Sigmoid colon (tissue), 7 donors: ENCODE results near the gene MRPL53. TPM values are rescaled to one million over a fixed set of nuclear protein-coding genes. Genes with fewer than 3 reads are reported as not detected.

Experiments
- DNase-seq: peaks from one replicate; pipeline ENCODE4 v3.0.0-alpha.2; 2019
- H3K27ac ChIP-seq, 4 donors: fragments of 200-600 bp; sonication (generic); one replicate each; pipeline ENCODE4 v1.5.1; 2016 to 2019; ENCODE audit warnings: mild to moderate bottlenecking in 1 of 4
- H3K27me3 ChIP-seq, 3 donors: fragments of 200-600 bp; sonication (generic); one replicate each; pipeline ENCODE4 v1.5.1; 2019; ENCODE audit warnings: mild to moderate bottlenecking in 1 of 3
- H3K36me3 ChIP-seq, 4 donors: fragments of 200-600 bp; sonication (generic); one replicate each; pipeline ENCODE4 v1.5.1; 2016 to 2019
- H3K4me1 ChIP-seq, 4 donors: fragments of 200-600 bp; sonication (generic); one replicate each; pipeline ENCODE4 v1.5.1; 2017 to 2019
- H3K4me3 ChIP-seq, 4 donors: fragments of 200-600 bp; sonication (generic); one replicate each; pipeline ENCODE4 v1.5.1; 2017 to 2019; ENCODE audit warnings: mild to moderate bottlenecking in 2 of 4, moderate library complexity in 1 of 4
- H3K9me3 ChIP-seq, 4 donors: fragments of 200-600 bp in 3 of 4; sonication (generic) in 3 of 4; one replicate each; pipeline versions ENCODE4 v1.5.1 to v1.6.1; 2013 to 2019
- EP300 ChIP-seq, 4 donors: sonication (generic); formaldehyde crosslinking; IDR thresholded peaks; one replicate each; pipeline ENCODE4 v1.6.1; 2017; ENCODE audit warnings: antibody characterized with exemption in 4 of 4
- POLR2A ChIP-seq, 2 donors: fragments of 450-650 bp; IDR thresholded peaks; one replicate each; pipeline ENCODE4 v1.6.1; 2016; ENCODE audit warnings: antibody characterized with exemption in 2 of 2, mild to moderate bottlenecking in 2 of 2, moderate library complexity in 2 of 2
- POLR2AphosphoS5 ChIP-seq, 4 donors: sonication (generic); formaldehyde crosslinking; IDR thresholded peaks; one replicate each; pipeline ENCODE4 v1.6.1; 2017; ENCODE audit warnings: antibody characterized with exemption in 4 of 4
- WGBS, 2 donors: extraction: QIAGEN DNeasy Blood & Tissue Kit; methylation state at CpG; one replicate each; pipeline ENCODE4 v1.1.7; 2013; 5-methylcytosine and 5-hydroxymethylcytosine counted together
- intact Hi-C: fragments of 100-400 bp; cut with DNase I; formaldehyde crosslinking; loops from one replicate; pipeline ENCODE4 v1.15.1; 2023
- polyA plus RNA-seq, 3 donors: library from polyadenylated mRNA; stranded (reverse); fragments of 200-250 nt; gene quantifications; one replicate each; pipeline ENCODE4 v1.2.3, GENCODE V29; 2013
- total RNA-seq, 4 donors: library from RNA; depleted of rRNA; stranded (reverse); fragments of >200 nt; gene quantifications; one replicate each; pipeline ENCODE4 v1.1.0, GENCODE V29; 2016
- TF ChIP-seq, protein P1 (sequence below), 4 experiments: fragments of 450-650 bp in 3 of 4; fragments of 200-600 bp in 1 of 4; IDR thresholded peaks; one replicate each; pipeline ENCODE4 v1.5.1; 2016 to 2019; ENCODE audit warnings: antibody characterized with exemption in 4 of 4, mild to moderate bottlenecking in 3 of 4, moderate library complexity in 2 of 4
- donor health status: healthy with polysubstance abuse.
- donor health status: Bipolar disorder and iron deficiency.
- donor health status: healthy.

MRPL53 gene
- total and polyA plus RNA-seq, 7 donors, result 10.2 to 77.1 (median 59.7) TPM

GRCh38 chr2:74439373-74439772 lies 33.1 kb downstream of the MRPL53 start:
- DNase-seq, result no peak
- TF ChIP-seq, protein P1, sequence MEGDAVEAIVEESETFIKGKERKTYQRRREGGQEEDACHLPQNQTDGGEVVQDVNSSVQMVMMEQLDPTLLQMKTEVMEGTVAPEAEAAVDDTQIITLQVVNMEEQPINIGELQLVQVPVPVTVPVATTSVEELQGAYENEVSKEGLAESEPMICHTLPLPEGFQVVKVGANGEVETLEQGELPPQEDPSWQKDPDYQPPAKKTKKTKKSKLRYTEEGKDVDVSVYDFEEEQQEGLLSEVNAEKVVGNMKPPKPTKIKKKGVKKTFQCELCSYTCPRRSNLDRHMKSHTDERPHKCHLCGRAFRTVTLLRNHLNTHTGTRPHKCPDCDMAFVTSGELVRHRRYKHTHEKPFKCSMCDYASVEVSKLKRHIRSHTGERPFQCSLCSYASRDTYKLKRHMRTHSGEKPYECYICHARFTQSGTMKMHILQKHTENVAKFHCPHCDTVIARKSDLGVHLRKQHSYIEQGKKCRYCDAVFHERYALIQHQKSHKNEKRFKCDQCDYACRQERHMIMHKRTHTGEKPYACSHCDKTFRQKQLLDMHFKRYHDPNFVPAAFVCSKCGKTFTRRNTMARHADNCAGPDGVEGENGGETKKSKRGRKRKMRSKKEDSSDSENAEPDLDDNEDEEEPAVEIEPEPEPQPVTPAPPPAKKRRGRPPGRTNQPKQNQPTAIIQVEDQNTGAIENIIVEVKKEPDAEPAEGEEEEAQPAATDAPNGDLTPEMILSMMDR (IDR thresholded peaks at IDR 0.05), result no peak
- no peak for TF ChIP-seq EP300 (IDR thresholded peaks at IDR 0.05)
- Histone ChIP-seq H3K36me3 (peaks cover 0 to 7% (median 0%) of the 10 kb centered on the region in 4 donors), H3K4me1 (peaks cover 0 to 57% (median 43%) of the 10 kb centered on the region in 4 donors), H3K27me3 (peaks cover 6 to 27% (median 6%) of the 10 kb centered on the region in 3 donors), H3K9me3 (no peaks in the 10 kb centered on the region), H3K27ac (peak overlapping the region; percentile 77 to 87 (median 84)), H3K4me3 (peak overlapping the region; percentile 49 to 67 (median 54))
- WGBS, 2 donors, result 32 to 35% methylated on average over 3 of the region's 3 CpGs
- intact Hi-C loops, result loop anchor here (2.0 kb wide), 1 partner anchor 17 kb away; no protein-coding TSS in a partner anchor

DNA sequence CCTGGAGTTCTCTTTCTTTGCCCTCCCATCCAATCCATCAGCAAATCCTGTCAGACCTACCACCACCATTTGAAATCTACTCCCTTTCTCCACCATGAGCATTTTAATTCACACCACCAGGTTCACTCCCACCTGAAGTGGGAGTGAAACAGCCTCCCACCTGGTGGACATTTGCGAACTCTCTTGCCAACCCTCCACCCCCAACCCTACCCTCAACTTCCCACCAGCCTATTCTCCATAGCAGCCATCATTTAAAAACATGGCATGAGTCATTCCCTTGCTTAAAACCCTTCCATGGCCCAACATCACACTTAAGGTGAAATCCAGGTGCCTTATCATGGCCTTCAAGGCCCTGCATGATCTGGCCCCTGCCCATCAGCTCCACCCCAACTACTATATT lies 34.2 kb downstream of the MRPL53 start:
- TF ChIP-seq POLR2AphosphoS5 (IDR thresholded peaks at IDR 0.05) (no peak), POLR2A (IDR thresholded peaks at IDR 0.05) (no peak), EP300 (IDR thresholded peaks at IDR 0.05) (no peak)
- TF ChIP-seq, protein P1 (IDR thresholded peaks at IDR 0.05), result no peak
- peaks cover 0 to 57% (median 43%) of the 10 kb centered on the region in 4 donors for H3K4me1 ChIP-seq
- DNase-seq, result no peak
- intact Hi-C loops, result loop anchor here (2.0 kb wide), 1 partner anchor 15 kb away; no protein-coding TSS in a partner anchor
- WGBS, 2 donors, result 95 to 96% methylated on average over 1 of the region's 1 CpG
- peak overlapping the region in 2 of 4 donors; percentile 6 to 59 for H3K4me3 ChIP-seq
- H3K36me3 ChIP-seq, result peaks cover 0 to 7% (median 0%) of the 10 kb centered on the region in 4 donors
- H3K27ac ChIP-seq, result peak overlapping the region in 1 of 4 donors; percentile 83
- H3K9me3 ChIP-seq, result no peaks in the 10 kb centered on the region
- peaks cover 6 to 24% (median 6%) of the 10 kb centered on the region in 3 donors for H3K27me3 ChIP-seq

GRCh38 chr2:74436848-74437695 lies 35.4 kb downstream of the MRPL53 start:
- Histone ChIP-seq H3K9me3 (no peaks in the 10 kb centered on the region), H3K36me3 (peaks cover 0 to 13% (median 3%) of the 10 kb centered on the region in 4 donors), H3K4me3 (no peak overlapping the region), H3K4me1 (peaks cover 0 to 57% (median 42%) of the 10 kb centered on the region in 4 donors), H3K27ac (peak overlapping the region in 1 of 4 donors; percentile 17), H3K27me3 (peaks cover 5 to 13% (median 6%) of the 10 kb centered on the region in 3 donors)
- intact Hi-C loops, result no loop called here
- WGBS, 2 donors, result 69 to 83% methylated on average over 6 of the region's 6 CpGs
- no peak for DNase-seq
- TF ChIP-seq EP300 (IDR thresholded peaks at IDR 0.05), result no peak
- TF ChIP-seq POLR2AphosphoS5 (IDR thresholded peaks at IDR 0.05), result no peak
- TF ChIP-seq POLR2A (IDR thresholded peaks at IDR 0.05), result no peak
- TF ChIP-seq, protein P1 (IDR thresholded peaks at IDR 0.05), result no peak

- intact Hi-C loops, result no loop called here
- DNase-seq, result no peak
- H3K4me3 ChIP-seq, result peak overlapping the region in 3 of 4 donors; percentile 2 to 16 (median 5)
- no peaks in the 10 kb centered on the region for H3K9me3 ChIP-seq
- H3K27ac ChIP-seq, result no peak overlapping the region
- H3K4me1 ChIP-seq, result peaks cover 0 to 49% (median 34%) of the 10 kb centered on the region in 4 donors
- peaks cover 0 to 22% (median 3%) of the 10 kb centered on the region in 4 donors for H3K36me3 ChIP-seq
- TF ChIP-seq EP300 (IDR thresholded peaks at IDR 0.05), result no peak
- TF ChIP-seq POLR2A (IDR thresholded peaks at IDR 0.05), result no peak
- no peak for TF ChIP-seq POLR2AphosphoS5 (IDR thresholded peaks at IDR 0.05)
- TF ChIP-seq, protein P1 (IDR thresholded peaks at IDR 0.05), result no peak
- peaks cover 0 to 4% (median 0%) of the 10 kb centered on the region in 3 donors for H3K27me3 ChIP-seq
- WGBS, 2 donors, result 85 to 93% methylated on average over 43 of the region's 43 CpGs
Observed at GRCh38 chr2:74436111-74436805, 36.2 kb downstream of the MRPL53 start.
